Fibroblast of skin of abdomen (primary cell): Measurements from ENCODE around the gene MAGEB1.

Source experiments
- DNase-seq: peaks from one replicate; pipeline ENCODE4 v3.0.0-alpha.2; 2013

Gene MAGEB1

GRCh38 chrX:30301208-30301607, 54.3 kb downstream of the MAGEB1 start:
- no peak for DNase-seq
